Hepatocyte (in vitro differentiated cells): ENCODE results near the gene ABHD8.

Source experiments
- CTCF ChIP-seq: fragments of 200-600 bp; sonication (generic); IDR thresholded peaks from 2 replicates; pipeline ENCODE4 v1.5.1; 2016; ENCODE audit warnings: antibody characterized with exemption, mild to moderate bottlenecking; ENCODE audit not compliant: poor library complexity
- EZH2 ChIP-seq: fragments of 200-600 bp; sonication (generic); IDR thresholded peaks from 2 replicates; pipeline ENCODE4 v1.6.1; 2016; ENCODE audit warnings: antibody characterized with exemption, mild to moderate bottlenecking, borderline replicate concordance
- EZH2phosphoT487 ChIP-seq: fragments of 200-600 bp; sonication (generic); IDR thresholded peaks from one replicate; pipeline ENCODE4 v1.6.1; 2018; ENCODE audit warnings: antibody characterized with exemption, mild to moderate bottlenecking, low read depth, moderate library complexity; ENCODE audit not compliant: unreplicated experiment, severe bottlenecking

GRCh38 chr19:17275441-17276175, 27.6 kb downstream of the ABHD8 start:
- TF ChIP-seq CTCF = no peak
- no peak for TF ChIP-seq EZH2
- no peak for TF ChIP-seq EZH2phosphoT487
